Fibroblast of peridontal ligament (primary cell): ENCODE data around the gene EVI5L.
"Not testable (repeated sequence)": the region's sequence is repeated elsewhere in the genome, so short reads cannot be mapped to it uniquely, and the experiment has no call there.

ENCODE experiments used
- DNase-seq: peaks from one replicate; pipeline ENCODE4 v3.0.0-alpha.2; 2010; ENCODE audit errors: extremely low read depth

The EVI5L gene

GRCh38 chr19:7845390-7846154 is 15.6 kb downstream of the EVI5L start:
- DNase-seq = no peak

GRCh38 chr19:7846155-7846646 is 16.2 kb downstream of the EVI5L start:
- DNase-seq = no peak

- DNase-seq = no peak
Measured at GRCh38 chr19:7847664-7848063, 17.6 kb downstream of the EVI5L start.

- no peak for DNase-seq
Measured at GRCh38 chr19:7848779-7849457, 18.9 kb downstream of the EVI5L start.

GRCh38 chr19:7849631-7849999 is 19.6 kb downstream of the EVI5L start:
- DNase-seq = no peak

GRCh38 chr19:7850000-7850813 is 20.2 kb downstream of the EVI5L start:
- DNase-seq = no peak

GRCh38 chr19:7850945-7851622 is 21.1 kb downstream of the EVI5L start:
- DNase-seq = no peak

GRCh38 chr19:7851623-7852500 is 21.8 kb downstream of the EVI5L start:
- DNase-seq = no peak

- peak; percentile 29 for DNase-seq
Measured at GRCh38 chr19:7852851-7853769, 23.1 kb downstream of the EVI5L start.

GRCh38 chr19:7853770-7854128 is 23.7 kb downstream of the EVI5L start:
- DNase-seq = no peak

GRCh38 chr19:7855426-7856108 is 25.5 kb downstream of the EVI5L start:
- DNase-seq = no peak

- no peak for DNase-seq
Measured at GRCh38 chr19:7856109-7856591, 26.1 kb downstream of the EVI5L start.

GRCh38 chr19:7856679-7857663 is 27.0 kb downstream of the EVI5L start:
- no peak for DNase-seq

GRCh38 chr19:7857727-7858108 is 27.7 kb downstream of the EVI5L start:
- no peak for DNase-seq

GRCh38 chr19:7858109-7858770 is 28.2 kb downstream of the EVI5L start:
- no peak for DNase-seq

- DNase-seq = not testable (repeated sequence)
Measured at GRCh38 chr19:7859087-7859486, 29.1 kb downstream of the EVI5L start.
